ENCODE data around the gene EPB41L2.

EPB41L2 gene

DNA sequence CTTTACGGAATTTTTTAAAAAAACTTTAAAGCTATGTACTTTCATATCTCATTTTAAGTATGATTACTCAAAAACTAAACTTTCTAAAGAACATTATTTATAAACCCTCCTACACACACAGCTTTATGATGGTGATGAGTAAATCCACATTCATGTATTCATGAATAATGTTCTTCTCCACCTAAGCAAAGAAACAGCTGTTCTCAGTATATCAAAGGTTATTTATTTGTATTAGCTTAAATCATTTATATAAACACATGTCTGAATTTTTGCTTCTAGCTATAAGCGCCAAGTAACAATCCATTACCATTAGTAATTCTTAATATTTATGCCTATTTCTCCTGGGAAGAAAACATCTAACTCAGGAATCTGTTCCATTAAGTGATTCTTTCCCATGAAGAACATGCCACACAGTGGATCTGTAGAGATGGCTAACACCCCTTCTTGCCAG is 172.5 kb downstream of the EPB41L2 start:
- no CpG with 5 or more reads among the region's 2 CpGs for WGBS, 2 experiments (ENCODE audit: insufficient coverage in 2 of 2)
- Histone ChIP-seq H3K36me3 (ENCODE audit: control insufficient read depth, insufficient read depth, low read length) (peaks cover 13% of the 10 kb centered on the region), H3K4me1 (ENCODE audit: control insufficient read depth, insufficient read depth, low read length, poor library complexity, severe bottlenecking) (no peaks in the 10 kb centered on the region), H3K27ac (ENCODE audit: low read depth, low read length, severe bottlenecking) (no peak overlapping the region), H3K4me3 (ENCODE audit: extremely low read depth, insufficient read depth, low read length, poor library complexity, severe bottlenecking) (no peak overlapping the region), H3K9me3 (ENCODE audit: control insufficient read depth, low read length) (no peaks in the 10 kb centered on the region)

GRCh38 chr6:130889423-130889822 is 173.6 kb downstream of the EPB41L2 start:
- Histone ChIP-seq H3K27ac (ENCODE audit: low read depth, low read length, severe bottlenecking) (no peak overlapping the region), H3K4me3 (ENCODE audit: extremely low read depth, insufficient read depth, low read length, poor library complexity, severe bottlenecking) (no peak overlapping the region), H3K9me3 (ENCODE audit: control insufficient read depth, low read length) (no peaks in the 10 kb centered on the region), H3K4me1 (ENCODE audit: control insufficient read depth, insufficient read depth, low read length, poor library complexity, severe bottlenecking) (no peaks in the 10 kb centered on the region), H3K36me3 (ENCODE audit: control insufficient read depth, insufficient read depth, low read length) (peaks cover 13% of the 10 kb centered on the region)
- 67 to 100% methylated on average over 1 of the region's 2 CpGs for WGBS, 2 experiments (ENCODE audit: insufficient coverage in 2 of 2)

- no peaks in the 10 kb centered on the region for H3K9me3 ChIP-seq (ENCODE audit: control insufficient read depth, low read length)
- H3K36me3 ChIP-seq (ENCODE audit: control insufficient read depth, insufficient read depth, low read length), result peaks cover 13% of the 10 kb centered on the region
- WGBS, 2 experiments (ENCODE audit: insufficient coverage in 2 of 2), result 100% methylated on average over 1 of the region's 2 CpGs
- no peak overlapping the region for H3K4me3 ChIP-seq (ENCODE audit: extremely low read depth, insufficient read depth, low read length, poor library complexity, severe bottlenecking)
- no peak overlapping the region for H3K27ac ChIP-seq (ENCODE audit: low read depth, low read length, severe bottlenecking)
- no peaks in the 10 kb centered on the region for H3K4me1 ChIP-seq (ENCODE audit: control insufficient read depth, insufficient read depth, low read length, poor library complexity, severe bottlenecking)
Observed at GRCh38 chr6:130888246-130888645, 174.8 kb downstream of the EPB41L2 start.

DNA sequence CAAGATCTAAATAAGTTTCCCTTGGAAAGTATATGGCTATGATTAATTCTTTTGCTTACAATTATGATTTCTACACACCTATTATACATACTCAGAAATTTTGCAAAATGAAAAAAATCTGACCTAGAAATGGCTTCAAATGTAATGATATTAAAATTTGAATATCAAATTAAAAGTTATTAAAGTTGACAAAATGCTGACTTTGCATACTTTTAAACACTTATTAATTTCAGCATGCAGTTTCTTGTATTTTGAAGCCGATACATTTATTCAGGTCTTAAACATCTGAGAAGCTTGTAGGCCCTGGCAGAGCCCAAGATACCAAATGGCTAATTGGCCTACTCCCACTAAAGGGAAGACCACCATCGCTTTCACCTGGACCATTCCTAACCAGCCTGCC is 176.1 kb downstream of the EPB41L2 start:
- Histone ChIP-seq H3K27ac (ENCODE audit: low read depth, low read length, severe bottlenecking) (no peak overlapping the region), H3K36me3 (ENCODE audit: control insufficient read depth, insufficient read depth, low read length) (peaks cover 13% of the 10 kb centered on the region), H3K9me3 (ENCODE audit: control insufficient read depth, low read length) (no peaks in the 10 kb centered on the region), H3K4me1 (ENCODE audit: control insufficient read depth, insufficient read depth, low read length, poor library complexity, severe bottlenecking) (no peaks in the 10 kb centered on the region), H3K4me3 (ENCODE audit: extremely low read depth, insufficient read depth, low read length, poor library complexity, severe bottlenecking) (no peak overlapping the region)
- WGBS, 2 experiments (ENCODE audit: insufficient coverage in 2 of 2), result 81 to 100% methylated on average over 1 to 2 of the region's 2 CpGs

DNA sequence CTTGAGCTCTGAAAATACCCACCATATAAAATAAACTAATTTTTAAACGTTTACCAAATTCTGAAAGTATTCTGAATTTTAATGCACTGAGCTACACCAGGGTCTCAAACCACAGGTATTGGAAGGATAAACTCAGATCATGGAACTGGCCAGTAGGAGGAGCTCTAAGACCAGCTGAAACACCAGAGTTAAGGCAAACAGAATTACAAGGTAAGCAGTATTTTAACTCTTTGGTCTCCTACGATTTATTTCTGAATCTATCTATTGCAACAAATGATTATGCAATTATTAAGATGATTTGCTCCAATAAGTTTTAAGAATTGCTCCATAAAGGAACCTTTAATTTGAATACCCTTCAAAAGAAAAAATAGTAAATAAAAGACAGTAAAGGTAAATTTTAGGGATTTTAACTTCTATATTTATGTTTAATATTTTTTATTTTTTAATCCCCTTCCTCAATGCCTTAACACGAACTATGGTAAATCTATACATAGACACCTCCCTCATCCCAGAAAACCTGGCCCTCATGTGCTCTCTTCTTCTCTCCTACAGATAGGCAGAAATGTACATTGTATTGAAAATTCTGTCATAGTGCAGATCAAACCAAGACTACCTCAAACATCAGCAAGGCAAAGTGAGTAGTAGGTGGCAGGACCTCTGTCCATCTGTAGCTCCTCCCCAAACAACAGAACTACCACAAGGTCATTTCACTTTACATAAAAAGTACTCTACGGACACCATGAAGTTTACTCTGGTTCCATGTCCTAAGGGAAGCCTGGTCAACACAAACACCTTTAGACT is 177.5 kb downstream of the EPB41L2 start:
- no peaks in the 10 kb centered on the region for H3K4me1 ChIP-seq (ENCODE audit: control insufficient read depth, insufficient read depth, low read length, poor library complexity, severe bottlenecking)
- no peak overlapping the region for H3K27ac ChIP-seq (ENCODE audit: low read depth, low read length, severe bottlenecking)
- 20 to 100% methylated on average over 1 of the region's 4 CpGs for whole genome bisulfite sequencing, 2 experiments (ENCODE audit: insufficient coverage in 2 of 2)
- H3K4me3 ChIP-seq (ENCODE audit: extremely low read depth, insufficient read depth, low read length, poor library complexity, severe bottlenecking), result no peak overlapping the region
- no peaks in the 10 kb centered on the region for H3K9me3 ChIP-seq (ENCODE audit: control insufficient read depth, low read length)
- H3K36me3 ChIP-seq (ENCODE audit: control insufficient read depth, insufficient read depth, low read length), result peaks cover 13% of the 10 kb centered on the region

DNA sequence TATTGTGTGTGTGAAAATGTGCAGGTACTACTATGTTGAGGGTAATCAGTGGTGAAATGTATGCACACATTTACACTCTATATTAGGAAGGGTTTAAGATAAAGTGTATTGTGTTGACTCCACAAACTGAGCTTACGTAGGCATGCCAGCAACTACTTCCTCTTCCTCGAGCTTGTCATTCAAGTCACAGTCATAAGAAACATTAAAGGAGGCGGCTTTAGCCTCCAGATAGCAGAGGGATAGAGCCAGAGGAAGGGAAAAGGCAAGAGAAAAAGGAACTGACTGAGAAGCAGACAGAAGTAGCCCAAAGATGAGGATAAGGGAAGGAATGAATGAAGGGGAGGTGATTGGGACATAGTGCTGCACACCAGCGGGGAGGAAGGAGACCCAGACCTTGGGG is 180.7 kb downstream of the EPB41L2 start:
- H3K9me3 ChIP-seq (ENCODE audit: control insufficient read depth, low read length), result no peaks in the 10 kb centered on the region
- no peaks in the 10 kb centered on the region for H3K4me1 ChIP-seq (ENCODE audit: control insufficient read depth, insufficient read depth, low read length, poor library complexity, severe bottlenecking)
- no peak overlapping the region for H3K27ac ChIP-seq (ENCODE audit: low read depth, low read length, severe bottlenecking)
- 92 to 100% methylated on average over 2 to 3 of the region's 4 CpGs for WGBS, 2 experiments (ENCODE audit: insufficient coverage in 2 of 2)
- no peak overlapping the region for H3K4me3 ChIP-seq (ENCODE audit: extremely low read depth, insufficient read depth, low read length, poor library complexity, severe bottlenecking)
- H3K36me3 ChIP-seq (ENCODE audit: control insufficient read depth, insufficient read depth, low read length), result peaks cover 7% of the 10 kb centered on the region

DNA sequence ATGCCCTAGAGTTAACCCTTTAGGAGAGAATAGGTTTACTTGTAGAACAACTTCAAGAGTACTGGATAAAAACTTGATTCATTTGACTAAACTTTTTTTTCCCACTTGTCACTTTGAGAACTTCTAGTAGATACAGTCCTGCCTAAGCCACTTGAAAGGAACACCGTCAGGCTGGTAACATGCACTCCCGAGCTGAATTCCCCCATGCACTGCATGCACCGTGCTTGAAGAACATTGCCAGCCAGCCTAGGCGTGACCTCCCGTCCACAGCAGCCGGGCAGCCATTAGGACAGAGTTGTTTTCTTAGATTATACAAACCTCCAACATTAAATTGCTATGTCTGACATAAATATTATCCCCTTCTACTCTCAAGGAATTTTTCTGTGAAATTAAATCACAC is 183.2 kb downstream of the EPB41L2 start:
- H3K4me3 ChIP-seq (ENCODE audit: extremely low read depth, insufficient read depth, low read length, poor library complexity, severe bottlenecking), result no peak overlapping the region
- WGBS, 2 experiments (ENCODE audit: insufficient coverage in 2 of 2), result 96 to 100% methylated on average over 2 of the region's 6 CpGs
- peaks cover 4% of the 10 kb centered on the region for H3K36me3 ChIP-seq (ENCODE audit: control insufficient read depth, insufficient read depth, low read length)
- no peaks in the 10 kb centered on the region for H3K9me3 ChIP-seq (ENCODE audit: control insufficient read depth, low read length)
- H3K4me1 ChIP-seq (ENCODE audit: control insufficient read depth, insufficient read depth, low read length, poor library complexity, severe bottlenecking), result no peaks in the 10 kb centered on the region
- no peak overlapping the region for H3K27ac ChIP-seq (ENCODE audit: low read depth, low read length, severe bottlenecking)

GRCh38 chr6:130873746-130874145 is 189.3 kb downstream of the EPB41L2 start:
- Histone ChIP-seq H3K27ac (ENCODE audit: low read depth, low read length, severe bottlenecking) (no peak overlapping the region), H3K4me1 (ENCODE audit: control insufficient read depth, insufficient read depth, low read length, poor library complexity, severe bottlenecking) (no peaks in the 10 kb centered on the region), H3K4me3 (ENCODE audit: extremely low read depth, insufficient read depth, low read length, poor library complexity, severe bottlenecking) (no peak overlapping the region), H3K36me3 (ENCODE audit: control insufficient read depth, insufficient read depth, low read length) (peaks cover 12% of the 10 kb centered on the region), H3K9me3 (ENCODE audit: control insufficient read depth, low read length) (no peaks in the 10 kb centered on the region)
- 92% methylated on average over 2 of the region's 5 CpGs; no CpG with 5 or more reads in 1 of the 2 experiments for WGBS, 2 experiments (ENCODE audit: insufficient coverage in 2 of 2)

GRCh38 chr6:130872250-130873095 is 190.6 kb downstream of the EPB41L2 start:
- Histone ChIP-seq H3K4me3 (ENCODE audit: extremely low read depth, insufficient read depth, low read length, poor library complexity, severe bottlenecking) (no peak overlapping the region), H3K9me3 (ENCODE audit: control insufficient read depth, low read length) (no peaks in the 10 kb centered on the region), H3K36me3 (ENCODE audit: control insufficient read depth, insufficient read depth, low read length) (peaks cover 12% of the 10 kb centered on the region), H3K4me1 (ENCODE audit: control insufficient read depth, insufficient read depth, low read length, poor library complexity, severe bottlenecking) (no peaks in the 10 kb centered on the region), H3K27ac (ENCODE audit: low read depth, low read length, severe bottlenecking) (no peak overlapping the region)
- 88 to 90% methylated on average over 5 of the region's 8 CpGs for WGBS, 2 experiments (ENCODE audit: insufficient coverage in 2 of 2)

- no peaks in the 10 kb centered on the region for H3K9me3 ChIP-seq (ENCODE audit: control insufficient read depth, low read length)
- H3K36me3 ChIP-seq (ENCODE audit: control insufficient read depth, insufficient read depth, low read length), result peaks cover 25% of the 10 kb centered on the region
- no peak overlapping the region for H3K27ac ChIP-seq (ENCODE audit: low read depth, low read length, severe bottlenecking)
- 82 to 89% methylated on average over 6 to 7 of the region's 9 CpGs for WGBS, 2 experiments (ENCODE audit: insufficient coverage in 2 of 2)
- H3K4me3 ChIP-seq (ENCODE audit: extremely low read depth, insufficient read depth, low read length, poor library complexity, severe bottlenecking), result no peak overlapping the region
- H3K4me1 ChIP-seq (ENCODE audit: control insufficient read depth, insufficient read depth, low read length, poor library complexity, severe bottlenecking), result no peaks in the 10 kb centered on the region
Observed at GRCh38 chr6:130870179-130870880, 192.7 kb downstream of the EPB41L2 start.
